Measurements from ENCODE around the gene SPRN. TPM values are rescaled to one million over a fixed set of nuclear protein-coding genes. Genes with fewer than 3 reads are reported as not detected.

Gene SPRN
- total and polyA plus RNA-seq, 2 experiments from 2014 or later, result 0.31 TPM

- H3K36me3 Mint-ChIP-seq (ENCODE audit: low read depth), result peaks cover 80% of the 10 kb centered on the region
- no peaks in the 10 kb centered on the region for H3K27me3 ChIP-seq (ENCODE audit: insufficient read depth)
- H3F3A ChIP-seq (replicated peaks; ENCODE audit: low read depth), result no peaks in the 10 kb centered on the region
- H3K9me2 ChIP-seq (ENCODE audit: insufficient read depth), result no peaks in the 10 kb centered on the region
- H3K36me3 ChIP-seq (ENCODE audit: insufficient read depth), result peaks cover 12% of the 10 kb centered on the region
- ATAC-seq (no peak), DNase-seq (ENCODE audit: low spot score) (no peak)
- no peaks in the 10 kb centered on the region for H3K4me1 ChIP-seq (ENCODE audit: insufficient read depth)
- TF ChIP-seq ZNF114 (CRISPR knock-in tag; IDR thresholded peaks at IDR 0.05) (no peak), STAT1 (IDR thresholded peaks at IDR 0.05; ENCODE audit: unreplicated experiment) (no peak), EZH2 (IDR thresholded peaks at IDR 0.05; ENCODE audit: low read depth, unreplicated experiment) (no peak), POLR2AphosphoS5 (IDR thresholded peaks at IDR 0.05; ENCODE audit: low read depth) (no peak), NANOG (IDR thresholded peaks at IDR 0.05; ENCODE audit: borderline replicate concordance) (no peak), ETS1 (IDR thresholded peaks at IDR 0.05) (no peak), ZNF462 (CRISPR knock-in tag; IDR thresholded peaks at IDR 0.05) (no peak), EZH2phosphoT487 (IDR thresholded peaks at IDR 0.05; ENCODE audit: unreplicated experiment) (no peak)
- H3K27ac Mint-ChIP-seq, result no peak overlapping the region
- H3K9me3 Mint-ChIP-seq, result no peaks in the 10 kb centered on the region
- no peak overlapping the region for H3K4me3 Mint-ChIP-seq
- no peak overlapping the region for H3K4me2 ChIP-seq
- H4K20me1 ChIP-seq (replicated peaks; ENCODE audit: insufficient read depth), result peaks cover 18% of the 10 kb centered on the region
- no peaks in the 10 kb centered on the region for H3K4me1 Mint-ChIP-seq
- H3K27ac ChIP-seq (ENCODE audit: low read depth), result no peak overlapping the region
- peaks cover 6% of the 10 kb centered on the region for H3K27me3 Mint-ChIP-seq (ENCODE audit: insufficient read depth, low read depth, poor library complexity)
- no peak overlapping the region for H3K4me3 ChIP-seq
- H3K79me2 ChIP-seq (replicated peaks; ENCODE audit: insufficient read depth), result peaks cover 51% of the 10 kb centered on the region
- H2AFZ ChIP-seq, result no peak overlapping the region
These were observed 23.6 kb downstream of the SPRN start for GRCh38 chr10:133400624-133401424.

Data from GM23338 (cell line).